Kidney epithelial cell (primary cell): ENCODE data around the gene RAE1. TPM values are rescaled to one million over a fixed set of nuclear protein-coding genes. Genes with fewer than 3 reads are reported as not detected.

ENCODE experiments used
- DNase-seq: peaks from one replicate; pipeline ENCODE4 v3.0.0-alpha.2; 2010; ENCODE audit warnings: low read depth
- H3K27me3 ChIP-seq: 2 replicates; pipeline ENCODE4 v1.6.0; 2011; ENCODE audit warnings: low read length; ENCODE audit not compliant: control insufficient read depth, insufficient read depth
- H3K36me3 ChIP-seq: 2 replicates; pipeline ENCODE4 v1.5.1; 2011; ENCODE audit warnings: low read length; ENCODE audit not compliant: control insufficient read depth, insufficient read depth
- H3K4me3 ChIP-seq: 2 replicates; pipeline ENCODE4 v1.5.1; 2011; ENCODE audit warnings: low read depth, mild to moderate bottlenecking, control low read depth, low read length
- CTCF ChIP-seq: IDR thresholded peaks from 2 replicates; pipeline ENCODE4 v1.5.1; 2011; ENCODE audit warnings: mild to moderate bottlenecking, moderate library complexity, low read length, control low read depth, inconsistent platforms; ENCODE audit not compliant: insufficient read depth, poor library complexity, severe bottlenecking
- total RNA-seq: library from RNA; depleted of rRNA; stranded (reverse); fragments of >200 nt; gene quantifications from 2 replicates; pipeline ENCODE4 v1.2.3, GENCODE V29; 2015

The RAE1 gene
- total RNA-seq, 1 donor from 2014 or later, result 42.9 TPM

GRCh38 chr20:57375652-57376230, 24.7 kb downstream of the RAE1 start:
- H3K36me3 ChIP-seq, result no peaks in the 10 kb centered on the region
- TF ChIP-seq CTCF, result no peak
- no peak overlapping the region for H3K4me3 ChIP-seq
- H3K27me3 ChIP-seq, result no peaks in the 10 kb centered on the region
- no peak for DNase-seq

GRCh38 chr20:57377350-57377749, 26.3 kb downstream of the RAE1 start:
- DNase-seq, result no peak
- no peak for TF ChIP-seq CTCF
- Histone ChIP-seq H3K27me3 (no peaks in the 10 kb centered on the region), H3K36me3 (no peaks in the 10 kb centered on the region), H3K4me3 (no peak overlapping the region)

GRCh38 chr20:57378107-57378506, 27.1 kb downstream of the RAE1 start:
- no peak for DNase-seq
- H3K36me3 ChIP-seq, result no peaks in the 10 kb centered on the region
- no peaks in the 10 kb centered on the region for H3K27me3 ChIP-seq
- H3K4me3 ChIP-seq, result no peak overlapping the region
- no peak for TF ChIP-seq CTCF

GRCh38 chr20:57378646-57379262, 27.7 kb downstream of the RAE1 start:
- TF ChIP-seq CTCF, result no peak
- DNase-seq, result no peak
- no peaks in the 10 kb centered on the region for H3K36me3 ChIP-seq
- H3K27me3 ChIP-seq, result no peaks in the 10 kb centered on the region
- H3K4me3 ChIP-seq, result no peak overlapping the region

GRCh38 chr20:57379263-57379647, 28.2 kb downstream of the RAE1 start:
- no peak for TF ChIP-seq CTCF
- H3K36me3 ChIP-seq, result no peaks in the 10 kb centered on the region
- H3K27me3 ChIP-seq, result no peaks in the 10 kb centered on the region
- H3K4me3 ChIP-seq, result no peak overlapping the region
- no peak for DNase-seq
